GM19238 (cell line): ENCODE data around the gene IMMP2L.

Source experiments
- DNase-seq: peaks from one replicate; pipeline ENCODE4 v3.0.0; 2011; ENCODE audit warnings: low spot score; ENCODE audit not compliant: insufficient read length

IMMP2L gene

DNA sequence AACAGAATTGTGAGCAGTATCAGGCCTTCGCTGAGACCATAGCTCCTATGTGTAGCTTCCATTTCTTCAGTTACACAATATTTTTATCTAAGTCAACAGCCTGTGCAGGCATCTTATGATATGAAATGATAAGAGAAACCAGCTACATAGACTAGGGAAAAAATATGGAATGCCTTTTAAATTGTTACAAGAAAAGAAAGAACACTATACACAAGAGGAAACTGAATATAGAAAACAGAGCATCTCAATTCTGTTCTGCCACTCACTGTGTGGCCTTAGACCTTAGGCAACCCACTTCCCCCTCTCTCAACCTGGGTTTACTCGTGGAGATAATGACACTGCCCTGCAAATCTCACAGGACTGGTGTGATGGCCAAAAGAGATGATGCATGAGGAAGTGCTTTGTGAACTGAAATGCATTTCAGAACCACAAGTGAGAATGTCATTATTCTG, 338.5 kb downstream of the IMMP2L start:
- no peak for DNase-seq

DNA sequence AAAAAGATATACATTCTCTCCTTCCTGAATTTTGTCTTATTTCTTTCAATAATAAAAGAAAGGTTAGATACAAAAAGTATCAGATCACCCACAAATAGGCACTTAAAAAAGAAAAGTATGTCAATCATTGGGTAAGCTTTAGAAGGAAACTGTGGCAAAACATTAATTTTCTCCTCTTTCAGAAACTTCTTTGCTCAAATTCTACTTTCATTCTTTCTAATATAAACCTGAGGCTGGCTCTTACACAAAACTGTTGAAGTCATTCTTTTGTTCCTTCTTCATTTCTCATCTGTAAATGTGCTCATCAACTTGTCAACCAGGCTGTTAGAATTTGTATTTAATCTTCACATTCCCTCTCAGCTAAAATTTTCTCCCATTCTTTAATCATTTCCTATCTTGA, 346.7 kb downstream of the IMMP2L start:
- DNase-seq, result no peak

DNA sequence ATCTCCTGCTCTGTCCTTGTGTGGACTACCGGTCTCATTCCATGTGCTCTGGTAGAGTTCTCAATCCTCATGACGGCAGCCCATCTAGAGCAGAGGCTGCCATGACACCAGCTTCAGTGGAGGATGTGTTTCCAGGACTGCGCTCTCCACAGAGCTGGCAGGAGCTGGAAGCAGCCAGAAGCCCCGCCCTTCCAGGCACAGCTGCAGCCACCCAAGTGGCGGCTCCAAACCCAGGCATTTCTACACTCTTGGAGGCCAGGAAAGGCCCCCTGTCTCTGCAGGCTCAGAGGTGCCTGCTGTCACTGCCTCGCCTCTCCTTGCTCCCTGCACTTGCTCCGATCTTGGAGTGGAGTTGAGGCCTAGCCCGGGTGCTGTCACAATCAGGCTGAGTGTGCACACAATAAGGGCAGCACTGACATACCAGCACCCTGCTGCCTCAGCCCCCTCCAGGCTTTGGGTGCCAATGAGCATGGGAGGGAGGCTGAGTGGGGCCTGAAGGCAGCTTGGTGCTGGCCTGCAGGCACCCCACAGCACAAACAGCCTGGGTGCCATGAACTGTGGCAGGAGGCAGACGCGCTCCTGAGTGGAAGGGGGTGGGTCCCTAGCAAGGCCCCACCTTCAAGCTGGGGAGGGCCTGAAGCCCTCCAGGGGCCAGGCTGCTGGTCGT, 349.3 kb downstream of the IMMP2L start:
- no peak for DNase-seq

DNA sequence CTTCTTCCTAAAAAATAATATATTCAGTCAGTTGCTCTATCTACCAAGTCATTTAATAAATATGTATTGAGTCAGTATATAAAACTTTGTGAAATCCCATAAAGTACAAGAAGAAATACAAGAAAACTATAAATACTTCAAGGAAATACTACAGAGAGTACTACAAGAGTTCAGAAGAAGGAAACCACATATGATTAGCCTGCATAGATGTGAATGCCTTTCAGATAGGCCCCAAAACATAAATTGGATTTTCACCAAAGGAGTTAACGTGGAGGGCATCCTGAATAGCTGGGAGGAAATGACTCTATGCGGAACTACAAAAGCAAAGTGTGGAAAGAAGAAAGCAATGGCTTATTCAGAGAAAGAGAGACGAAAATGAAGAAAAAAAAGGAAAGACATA, 351.3 kb downstream of the IMMP2L start:
- DNase-seq, result no peak

DNA sequence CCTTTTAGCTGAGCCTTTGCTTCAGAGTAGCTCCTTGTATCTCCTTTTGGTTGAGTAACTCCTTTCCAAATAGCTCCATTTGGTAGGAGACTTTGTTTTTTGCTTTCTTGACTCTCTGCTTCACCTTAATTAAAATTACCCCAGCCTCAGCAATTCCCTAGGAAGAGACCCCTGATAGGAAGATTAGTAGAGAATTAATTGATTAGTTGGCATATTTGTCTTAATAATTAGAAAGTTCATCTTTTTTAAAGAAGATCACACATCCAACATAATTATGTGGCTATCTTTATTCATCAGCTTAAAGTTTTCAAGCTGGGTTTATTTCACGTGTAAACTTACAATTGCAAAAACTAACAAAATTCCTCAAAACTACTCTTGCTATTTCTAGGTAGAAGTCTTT, 352.2 kb downstream of the IMMP2L start:
- DNase-seq, result no peak

DNA sequence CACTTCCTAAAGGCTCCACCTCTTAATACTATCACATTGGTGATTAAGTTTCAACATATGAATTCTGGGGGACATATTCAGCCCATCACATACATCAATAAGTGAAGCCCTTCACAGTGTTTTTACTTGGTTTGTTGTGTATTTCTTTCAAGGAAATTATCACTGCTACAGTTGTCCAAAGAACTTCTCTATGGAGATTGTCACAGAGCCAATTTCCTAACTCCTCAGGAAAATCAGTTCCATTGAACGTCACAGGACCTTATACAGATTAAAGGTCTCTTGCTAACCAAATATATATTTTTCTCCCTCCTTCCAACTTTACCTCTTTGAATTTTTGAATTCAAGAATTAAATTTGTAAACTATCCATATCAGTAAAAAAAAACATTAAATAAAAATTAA, 357.0 kb downstream of the IMMP2L start:
- DNase-seq, result no peak

DNA sequence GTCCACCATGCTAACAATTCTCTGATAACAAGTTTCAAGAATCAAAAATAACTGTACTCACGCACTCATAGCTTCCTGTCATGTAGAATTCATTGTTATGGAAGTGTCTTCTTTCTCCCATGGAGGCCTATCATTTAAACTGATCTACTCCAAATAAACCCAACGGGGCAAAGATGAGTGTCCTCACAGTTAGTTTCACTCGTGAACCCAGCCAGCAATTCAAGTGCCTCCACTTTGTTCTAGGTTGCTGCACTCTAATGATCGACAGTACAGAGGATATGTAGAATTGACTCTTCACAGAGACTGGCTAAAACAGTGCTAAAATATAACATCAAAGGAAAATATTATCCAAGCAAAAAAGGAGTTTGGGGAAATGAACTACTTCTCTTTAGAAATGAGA, 360.0 kb downstream of the IMMP2L start:
- no peak for DNase-seq

DNA sequence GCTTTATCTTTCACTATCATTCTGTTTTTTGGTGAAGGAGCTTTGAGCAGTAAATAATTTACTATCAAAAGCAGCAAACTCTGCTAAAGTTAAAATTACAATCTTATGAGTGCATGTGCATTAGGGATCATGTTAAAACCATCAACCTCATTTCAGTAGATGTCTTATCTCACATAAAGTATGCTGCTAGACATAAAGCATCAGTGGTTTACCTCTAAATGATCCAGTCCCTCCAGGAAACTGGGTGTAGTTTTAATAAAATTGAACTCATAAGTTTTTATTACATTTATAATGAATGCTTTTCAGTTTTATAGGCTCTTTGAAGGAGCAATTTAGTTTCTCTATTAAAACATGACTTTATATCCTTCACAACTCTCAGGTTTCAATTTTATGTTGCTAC, 362.6 kb downstream of the IMMP2L start:
- no peak for DNase-seq

DNA sequence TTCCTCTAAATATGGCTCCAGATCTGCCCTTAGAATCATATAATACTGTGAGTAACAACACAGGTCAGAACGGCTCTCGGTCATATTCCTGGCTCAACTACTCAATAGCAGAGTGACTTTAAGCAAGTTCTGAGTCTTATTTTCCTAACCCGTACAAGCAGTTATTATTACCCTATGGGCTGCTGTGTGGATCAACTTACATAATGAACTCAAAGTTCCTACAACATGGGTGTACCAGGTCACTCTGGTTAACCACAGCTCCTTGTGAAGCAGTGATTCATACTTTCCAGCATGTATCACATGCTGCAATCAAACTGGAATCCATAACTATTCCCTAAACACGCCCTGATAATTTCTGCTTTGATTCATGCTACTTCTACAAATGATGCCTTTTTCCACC, 364.0 kb downstream of the IMMP2L start:
- DNase-seq, result no peak

DNA sequence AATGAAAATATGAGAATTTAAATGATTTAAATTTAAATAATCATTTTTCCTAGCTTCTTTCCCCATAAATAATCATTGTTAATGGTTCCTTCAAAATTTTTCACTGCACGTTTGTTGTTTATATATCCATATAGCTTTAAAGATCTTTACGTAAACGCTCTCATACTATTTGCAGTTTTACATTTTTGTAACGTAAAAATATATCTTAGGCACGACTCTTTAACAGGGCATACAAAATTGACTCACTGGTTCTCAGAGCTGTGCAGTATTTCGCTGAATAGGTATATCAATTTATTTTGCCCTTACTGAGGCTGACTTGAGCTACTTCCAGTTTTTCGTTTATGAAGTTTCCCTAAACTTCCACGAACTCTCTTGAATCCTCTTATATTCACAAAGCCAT, 365.6 kb downstream of the IMMP2L start:
- no peak for DNase-seq

DNA sequence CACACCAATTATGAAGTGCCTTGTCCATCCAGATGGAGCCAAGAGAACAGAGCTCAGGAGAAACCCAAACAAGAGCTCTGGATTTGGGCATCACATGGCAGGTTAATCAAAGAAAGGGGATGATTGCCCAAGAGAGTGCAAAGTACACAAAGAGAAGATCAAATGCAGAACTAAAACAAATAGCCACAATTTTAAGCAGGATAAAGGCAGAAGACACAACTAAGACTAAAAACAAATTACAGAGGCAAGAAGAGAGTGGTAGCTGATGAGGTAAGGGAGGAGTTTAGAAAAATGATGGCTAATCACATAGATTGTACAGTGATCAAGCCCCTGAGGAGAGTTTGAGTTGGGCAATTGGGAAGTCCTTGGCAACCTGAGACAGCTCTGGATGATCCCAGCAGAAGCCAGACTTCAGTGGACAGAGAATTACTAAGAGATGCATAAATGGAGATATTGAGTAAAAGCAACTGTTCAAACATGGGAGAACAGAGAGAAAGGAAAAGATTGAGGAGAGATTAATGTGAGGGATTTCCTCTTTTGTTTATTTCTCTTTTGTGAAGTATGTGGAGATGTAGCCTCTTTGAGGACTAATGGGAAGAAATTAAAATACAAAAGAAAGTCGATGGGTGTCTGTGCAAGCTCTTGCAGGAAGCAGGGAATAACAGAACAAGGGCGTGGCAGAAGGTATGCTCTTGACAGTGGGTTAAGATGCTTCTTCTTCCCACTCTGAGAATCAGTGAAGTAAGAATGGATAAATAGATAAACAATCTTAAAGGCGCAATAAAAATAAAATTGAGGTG, 369.5 kb downstream of the IMMP2L start:
- DNase-seq, result no peak

DNA sequence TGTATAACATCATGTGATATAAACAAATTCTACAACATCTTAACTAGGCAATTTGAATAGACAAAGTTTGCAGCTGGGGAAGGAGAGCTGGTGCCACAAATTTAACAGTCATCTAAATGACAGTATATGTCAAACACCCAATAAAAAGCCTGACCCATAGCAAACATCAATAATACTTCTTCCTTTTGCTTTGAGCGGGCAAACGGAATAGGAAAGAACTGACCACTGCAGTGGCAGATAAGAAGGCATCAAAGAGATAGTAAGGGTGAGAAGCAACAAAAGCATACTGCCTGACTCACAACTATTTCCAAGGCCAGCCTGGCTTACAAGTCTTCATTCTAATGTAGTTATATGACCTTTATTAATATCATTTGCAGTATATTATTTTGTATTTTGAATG, 371.5 kb downstream of the IMMP2L start:
- DNase-seq, result no peak

DNA sequence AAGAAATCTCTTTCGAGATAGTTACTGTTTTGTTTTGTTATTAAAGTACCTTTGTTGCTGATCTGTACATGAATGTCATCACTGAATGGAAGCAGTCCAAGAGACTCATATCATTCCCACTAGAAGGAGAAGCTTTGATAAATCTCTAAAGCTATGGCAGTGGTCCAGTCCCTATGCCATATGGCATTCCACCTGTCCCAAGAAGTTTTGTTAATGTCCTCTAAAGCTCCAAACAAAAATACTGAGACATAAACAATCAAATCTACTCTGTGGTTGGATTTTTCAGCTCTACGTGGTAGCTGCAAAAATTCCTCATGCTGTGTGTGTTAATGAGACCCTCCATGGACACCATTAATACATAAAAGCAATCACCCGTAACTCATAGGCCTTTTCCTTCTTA, 377.3 kb downstream of the IMMP2L start:
- DNase-seq, result no peak

DNA sequence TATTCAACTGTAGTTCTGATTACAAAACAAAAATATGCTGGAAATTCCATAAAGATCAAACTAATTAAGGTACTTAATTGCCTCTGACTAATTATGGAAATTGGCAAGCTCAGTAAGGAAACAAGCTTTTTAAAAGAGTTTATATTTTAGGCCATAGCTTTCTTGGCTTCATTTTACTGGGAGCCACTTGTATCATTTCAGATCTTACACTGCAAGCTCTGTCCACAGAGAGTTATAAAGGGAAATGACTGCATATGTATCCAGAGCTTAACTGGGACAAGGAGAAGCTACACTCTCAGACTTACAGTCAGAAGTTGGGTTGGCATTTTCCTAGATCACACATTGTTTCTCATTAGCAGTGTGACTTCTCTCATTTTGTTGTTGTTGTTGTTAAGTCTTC, 379.0 kb downstream of the IMMP2L start:
- DNase-seq, result no peak

DNA sequence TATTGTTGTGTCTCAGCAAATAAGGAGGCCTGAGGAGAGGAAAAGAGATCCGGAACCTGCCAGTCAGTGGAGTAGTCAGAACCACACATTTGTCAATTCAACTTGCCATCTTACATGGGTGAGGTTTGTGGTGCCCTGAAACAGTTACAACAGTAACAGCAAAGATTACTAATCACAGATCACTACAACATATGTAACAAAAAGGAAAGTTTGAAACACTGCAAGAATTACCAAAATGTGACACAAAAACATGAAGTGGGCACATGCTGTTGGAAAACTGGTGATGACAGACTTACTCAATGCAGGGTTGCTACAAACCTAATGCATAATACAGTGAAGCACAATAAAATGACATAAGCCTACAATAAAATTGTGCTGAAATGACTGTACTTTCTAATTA, 382.0 kb downstream of the IMMP2L start:
- DNase-seq, result no peak

DNA sequence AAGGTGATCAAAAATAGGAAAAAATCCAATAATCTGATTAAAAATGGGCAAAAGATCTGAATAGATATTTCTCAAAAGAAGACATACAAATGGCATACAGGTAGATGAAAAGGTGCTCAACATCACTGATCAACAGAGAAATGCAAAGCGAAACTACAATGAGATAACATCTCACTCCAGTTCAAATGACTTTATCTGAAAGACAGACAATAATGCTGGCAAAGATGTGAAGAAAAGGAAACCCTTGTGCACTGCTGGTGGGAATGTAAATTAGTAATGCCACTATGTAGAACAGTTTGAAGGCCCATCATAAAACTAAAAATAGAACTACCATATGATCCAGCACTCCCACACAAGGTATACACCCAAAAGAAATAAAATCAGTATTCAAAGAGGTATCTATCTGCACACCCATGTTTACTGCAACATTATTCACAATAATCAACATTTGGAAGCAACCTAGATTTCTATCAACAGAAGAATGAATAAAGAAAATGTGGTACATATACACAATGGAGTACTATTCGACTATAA, 386.3 kb downstream of the IMMP2L start:
- DNase-seq, result no peak

DNA sequence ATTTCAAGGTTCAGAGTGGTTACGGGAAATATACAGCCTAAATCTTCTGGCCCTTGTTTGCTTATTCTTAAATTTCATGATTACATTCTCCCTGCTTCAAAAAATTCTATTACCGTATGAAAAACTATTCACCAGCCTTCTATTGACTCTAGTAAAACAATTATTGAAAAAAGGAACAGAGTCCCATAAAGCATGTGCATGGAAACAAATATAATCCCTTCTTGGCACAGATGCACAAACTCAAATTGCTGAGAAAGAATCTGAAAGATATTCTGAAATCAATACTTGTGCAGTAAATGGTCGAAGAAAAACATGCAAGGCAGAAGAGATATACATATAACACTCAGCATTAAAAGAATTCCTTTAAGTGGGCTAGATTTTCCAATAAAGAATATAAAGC, 387.8 kb downstream of the IMMP2L start:
- no peak for DNase-seq

DNA sequence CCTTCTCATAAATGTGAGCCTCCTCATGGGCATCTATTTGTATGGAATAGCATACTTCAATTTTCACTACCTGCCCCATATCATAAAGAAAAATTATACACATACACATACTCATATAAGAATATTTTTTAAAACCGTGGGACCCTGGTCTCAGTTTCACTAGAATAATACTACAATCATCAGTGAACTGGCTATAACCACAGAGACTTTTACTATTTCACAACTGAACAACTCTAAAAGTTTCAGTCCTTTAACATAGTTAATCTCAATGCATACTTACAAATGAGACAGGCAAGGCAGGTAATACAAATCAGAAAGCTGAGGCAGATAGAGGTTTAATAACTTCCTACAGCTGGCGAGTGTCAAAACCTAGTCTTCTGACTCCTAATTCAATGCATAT, 388.3 kb downstream of the IMMP2L start:
- no peak for DNase-seq

DNA sequence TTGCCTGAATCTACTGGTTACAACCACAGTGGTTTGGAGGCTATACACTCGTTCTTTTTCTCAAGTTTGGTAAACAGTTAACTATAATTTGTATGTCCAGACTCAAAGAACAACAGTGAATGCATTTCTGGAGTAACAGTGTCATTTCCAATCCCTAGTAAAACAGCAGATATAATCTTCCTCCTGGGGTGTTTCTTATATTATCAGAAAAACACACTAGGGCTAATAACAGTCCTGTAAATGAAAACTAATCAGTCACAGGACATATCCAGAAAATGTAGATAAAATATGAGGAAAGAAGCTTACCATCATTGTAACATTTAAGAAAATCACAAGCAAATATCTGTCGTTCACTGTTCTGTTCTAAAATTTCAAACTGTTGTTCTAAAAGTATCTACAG, 388.8 kb downstream of the IMMP2L start:
- DNase-seq, result no peak

DNA sequence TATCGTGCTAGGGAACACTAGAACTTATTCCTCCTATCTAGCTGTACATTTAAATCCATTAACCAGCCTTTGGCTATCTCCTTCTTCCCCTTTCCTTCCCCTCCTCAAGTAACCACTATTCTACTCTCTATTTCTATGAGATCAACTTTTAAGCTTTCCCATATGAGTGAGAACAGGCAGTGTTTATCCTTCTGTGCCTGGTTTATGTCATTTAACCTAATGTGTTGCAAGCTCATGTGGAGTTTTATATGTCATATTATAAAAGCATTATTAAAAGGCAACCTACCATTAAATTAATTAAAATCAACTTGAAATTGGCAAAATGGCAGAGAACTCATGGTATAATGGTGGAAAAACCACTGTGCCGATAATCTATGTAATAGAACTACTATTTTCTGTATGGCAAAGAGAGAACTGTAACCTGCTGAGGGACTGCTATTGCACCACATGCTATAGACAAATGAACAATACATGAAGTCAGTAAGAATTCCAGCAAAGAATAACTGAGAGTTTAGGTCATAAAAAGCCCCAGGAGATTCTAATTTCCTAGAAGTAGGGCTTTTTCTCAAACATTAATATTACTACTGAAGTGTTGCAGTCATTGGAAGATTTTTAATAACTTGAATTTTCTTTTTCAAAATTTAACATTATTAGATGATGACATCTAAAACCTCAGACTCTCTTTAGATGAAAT, 389.6 kb downstream of the IMMP2L start:
- no peak for DNase-seq

DNA sequence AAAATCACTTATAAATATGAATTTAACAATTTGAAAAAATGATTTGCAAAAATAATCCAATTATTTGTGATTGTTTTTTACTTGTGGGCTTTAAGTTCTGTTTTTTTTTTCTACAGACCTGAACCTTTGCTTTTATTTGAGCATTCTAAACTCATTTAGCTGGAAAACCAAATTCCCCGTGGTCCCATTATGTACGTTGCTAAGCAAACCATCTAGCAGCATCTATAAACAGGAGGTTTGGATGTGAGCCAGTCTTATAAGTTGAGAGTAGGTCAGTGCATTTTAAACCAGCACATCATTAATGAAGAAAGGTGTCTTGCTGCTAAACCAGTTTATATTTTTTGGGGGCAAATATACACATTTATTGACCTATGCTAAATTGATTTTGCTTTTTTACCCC, 394.1 kb downstream of the IMMP2L start:
- DNase-seq, result no peak

DNA sequence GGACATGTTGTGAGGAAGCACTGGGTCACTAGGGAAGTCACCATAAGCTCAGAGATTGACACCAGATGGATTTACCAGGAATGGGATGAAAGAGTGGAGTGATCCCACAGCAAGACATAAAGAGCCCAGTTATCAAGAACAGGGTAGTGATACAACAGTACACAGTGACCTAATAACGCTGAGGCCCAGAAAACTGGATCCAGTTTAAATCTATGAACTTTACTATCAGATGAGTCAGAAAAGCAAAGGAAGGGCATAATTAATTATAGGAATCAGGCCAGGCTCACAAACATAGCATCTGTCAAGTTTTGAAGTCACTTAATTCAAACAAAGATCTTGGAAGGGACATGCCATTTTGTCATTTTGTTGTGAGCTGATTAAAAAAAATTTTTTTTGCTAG, 397.9 kb downstream of the IMMP2L start:
- no peak for DNase-seq
